Measurements from ENCODE around the gene MRGPRE.

Gene MRGPRE

DNA sequence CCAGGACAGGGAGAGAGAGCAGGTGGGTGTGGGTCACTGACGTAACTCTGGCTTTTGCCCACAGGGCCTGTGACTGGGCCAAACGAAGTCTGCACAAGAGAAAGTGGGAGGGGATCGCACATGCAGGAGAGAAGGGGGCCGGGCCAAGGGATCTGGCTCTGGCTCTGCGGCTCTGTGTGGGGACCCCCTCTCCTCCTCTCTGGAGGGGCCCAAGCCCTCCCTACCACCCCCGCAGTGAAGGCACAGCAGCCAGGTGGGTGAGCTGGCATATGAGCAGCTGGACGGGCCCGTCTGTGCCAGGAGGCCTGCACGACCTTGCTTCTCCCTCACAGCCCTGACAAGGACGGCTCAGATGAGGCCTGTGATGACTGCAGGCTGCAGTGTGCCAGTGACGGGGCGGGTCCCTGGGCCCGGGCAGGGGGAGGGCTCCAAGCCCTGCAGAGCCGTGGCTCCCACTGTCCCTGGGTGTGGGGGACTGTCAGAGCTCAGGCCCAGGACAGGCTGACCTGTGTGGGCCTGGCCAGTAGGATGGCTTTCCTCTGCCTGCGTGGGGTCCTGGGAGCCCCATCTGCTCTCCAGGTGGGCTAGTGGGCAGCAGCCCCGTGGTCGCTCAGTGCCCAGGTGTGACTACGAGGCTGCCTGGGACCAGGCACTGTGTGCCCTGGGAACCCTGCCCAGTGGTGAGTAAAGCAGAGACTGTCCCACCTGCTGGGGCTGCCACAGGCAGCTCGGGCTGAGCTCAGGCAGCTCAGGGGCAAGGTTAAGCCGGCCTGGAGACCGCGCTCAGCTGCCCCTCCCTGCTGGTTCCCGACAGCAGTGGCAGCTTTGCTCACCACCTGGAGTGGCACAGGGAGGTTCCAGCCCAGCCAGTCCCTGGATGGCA lies 35.8 kb downstream of the MRGPRE start:
- no peak for DNase-seq

GRCh38 chr11:3195251-3196160 lies 36.7 kb downstream of the MRGPRE start:
- DNase-seq, result no peak

GRCh38 chr11:3194016-3194816 lies 38.0 kb downstream of the MRGPRE start:
- no peak for DNase-seq

GRCh38 chr11:3193373-3194015 lies 38.7 kb downstream of the MRGPRE start:
- DNase-seq, result no peak

DNA sequence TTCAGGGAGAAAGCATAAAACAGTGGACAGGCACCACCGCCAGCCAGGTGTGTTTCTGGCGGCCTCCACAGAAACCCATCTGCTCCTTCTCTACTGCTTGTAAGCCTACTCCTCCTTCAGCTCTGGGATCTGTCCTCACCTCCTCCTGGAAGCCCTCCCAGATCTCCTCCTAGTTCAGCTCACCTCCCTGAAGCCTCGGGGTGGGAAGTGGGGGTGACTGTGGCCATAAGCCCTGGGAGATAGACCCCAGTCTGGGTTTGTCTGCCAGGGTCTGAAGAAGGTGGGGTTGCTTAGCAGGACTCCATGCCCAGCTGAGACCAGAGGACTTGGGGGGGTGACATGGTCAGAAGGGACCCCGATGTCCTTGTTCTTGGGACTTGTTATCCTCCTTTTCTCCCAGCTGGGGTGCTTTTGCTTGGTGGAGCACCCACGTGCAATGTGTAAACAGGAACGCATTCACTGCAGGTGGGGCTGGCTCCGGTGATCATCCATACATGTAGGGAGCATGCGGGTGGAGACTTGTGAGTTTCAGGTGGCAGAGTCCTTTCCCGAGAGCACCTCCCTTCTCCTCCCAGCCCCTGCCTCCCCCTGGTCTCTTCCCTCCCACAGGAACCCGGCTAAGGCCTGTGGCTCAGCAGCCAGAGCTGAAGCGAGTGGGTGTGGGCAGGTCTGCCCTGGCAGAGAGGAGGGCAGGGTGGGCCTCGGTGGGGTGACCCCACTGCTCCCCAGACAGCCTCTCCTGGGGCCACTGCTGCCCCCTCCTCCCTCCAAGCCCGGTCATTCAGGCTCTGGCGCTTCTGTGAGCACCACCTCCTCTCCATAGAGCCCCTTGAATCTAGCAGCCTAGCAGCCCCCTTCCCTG lies 39.5 kb downstream of the MRGPRE start:
- DNase-seq, result no peak

DNA sequence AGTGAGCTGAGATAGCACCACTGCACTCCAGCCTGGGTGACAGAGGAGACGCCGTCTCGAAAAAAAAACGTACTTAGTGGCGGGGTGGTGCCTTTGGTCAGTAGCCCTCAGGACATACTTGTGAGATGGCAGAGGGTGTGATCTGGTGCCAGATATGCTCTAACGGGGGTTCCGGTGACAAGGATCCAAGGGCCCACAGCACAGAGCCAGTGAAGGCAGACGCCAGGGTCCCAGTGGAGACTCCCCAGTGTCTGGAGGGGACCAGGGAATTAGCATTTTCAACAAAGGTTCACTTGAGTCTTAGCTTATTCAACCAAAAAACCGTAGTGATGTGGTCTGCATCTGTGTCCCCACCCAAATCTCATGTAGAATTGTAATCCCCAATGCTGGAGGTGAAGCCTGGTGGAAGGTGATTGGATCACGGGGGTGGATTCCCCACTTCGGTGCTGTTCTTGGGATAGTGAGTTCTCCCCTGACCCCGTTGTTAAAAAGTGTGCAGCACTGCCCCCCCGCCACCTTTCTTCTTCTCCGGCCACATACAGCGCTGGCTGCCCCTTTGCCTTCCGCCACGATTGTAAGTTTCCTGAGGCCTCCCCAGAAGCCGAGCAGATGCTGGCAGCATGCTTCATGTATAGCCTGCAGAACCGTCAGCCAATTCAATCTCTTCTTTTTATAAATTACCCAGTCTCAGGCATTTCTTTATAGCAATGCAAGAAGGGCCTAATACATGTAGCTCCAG lies 40.5 kb downstream of the MRGPRE start:
- no peak for DNase-seq

GRCh38 chr11:3190600-3190999 lies 41.6 kb downstream of the MRGPRE start:
- DNase-seq, result no peak

GRCh38 chr11:3189886-3190583 lies 42.2 kb downstream of the MRGPRE start:
- no peak for DNase-seq

DNA sequence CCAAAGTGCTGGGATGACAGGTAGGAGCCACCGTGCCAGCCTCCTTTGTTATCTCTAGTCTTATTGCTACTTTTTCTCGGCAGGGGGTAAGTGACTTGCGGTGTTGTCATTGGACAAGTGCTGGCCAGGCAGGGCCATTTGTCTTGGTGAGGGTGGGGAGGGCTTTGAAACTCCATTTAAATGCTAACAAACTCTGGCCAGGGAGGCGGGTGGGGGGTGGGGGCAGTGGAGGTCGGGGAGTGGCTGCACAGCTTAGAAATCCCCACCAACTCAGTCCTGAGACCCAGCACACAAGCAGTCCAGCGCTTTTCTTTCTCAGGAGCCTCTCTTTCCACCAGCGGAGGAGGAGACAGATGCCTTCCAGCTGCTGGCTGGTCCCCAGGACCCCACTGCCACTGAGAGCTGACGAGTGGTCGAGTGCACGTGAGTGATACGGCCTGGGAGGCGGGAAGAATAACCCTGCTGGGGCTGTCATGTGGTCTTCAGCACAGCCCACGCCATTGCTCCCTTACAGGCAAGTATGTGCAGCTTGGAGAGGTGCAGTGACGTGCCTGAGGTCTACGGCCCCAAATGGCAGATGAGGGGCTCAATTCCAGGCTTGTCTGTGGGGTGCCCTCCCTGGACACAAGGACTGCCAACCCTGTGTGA lies 42.9 kb downstream of the MRGPRE start:
- DNase-seq, result no peak

- DNase-seq, result no peak
Measured at GRCh38 chr11:3188496-3189195, 43.6 kb downstream of the MRGPRE start.

DNA sequence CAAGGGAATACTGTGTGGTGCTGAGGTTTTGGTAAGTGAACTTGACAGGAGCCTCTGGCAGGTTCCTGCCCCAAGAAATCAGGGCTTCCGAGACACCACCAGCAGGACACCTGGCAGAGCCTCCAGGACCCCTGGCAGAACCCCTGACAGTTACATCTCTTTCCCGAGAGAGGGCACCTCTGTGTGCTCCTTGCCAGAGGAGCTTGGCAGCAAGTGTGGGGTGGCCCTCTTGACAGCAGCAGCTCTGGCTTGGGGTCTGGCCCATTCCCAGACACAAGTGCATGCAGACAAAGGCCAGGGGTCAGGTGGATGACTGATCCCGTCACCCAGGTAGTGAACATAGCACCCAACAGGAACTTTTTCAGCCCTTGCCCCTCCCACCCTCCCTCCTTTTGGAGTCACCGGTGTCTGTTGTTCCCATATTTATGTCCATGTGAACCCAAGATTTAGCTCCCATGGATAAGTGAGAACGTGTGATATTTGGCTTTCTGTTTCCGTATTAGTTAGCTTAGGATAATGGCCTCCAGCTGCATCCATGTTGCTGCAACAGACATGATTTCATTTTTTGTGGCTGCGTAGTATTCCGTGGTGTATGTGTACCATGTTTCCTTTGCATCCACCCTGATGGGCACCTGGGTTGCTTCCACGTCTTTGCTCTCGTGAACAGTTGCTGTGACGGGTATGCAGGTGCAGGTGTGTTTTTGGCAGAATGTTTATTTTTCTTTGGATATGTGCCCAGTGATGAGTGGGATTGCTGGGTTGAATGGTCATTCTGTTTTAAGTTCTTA lies 45.9 kb downstream of the MRGPRE start:
- DNase-seq, result no peak

GRCh38 chr11:3184732-3185347 lies 47.4 kb downstream of the MRGPRE start:
- no peak for DNase-seq

DNA sequence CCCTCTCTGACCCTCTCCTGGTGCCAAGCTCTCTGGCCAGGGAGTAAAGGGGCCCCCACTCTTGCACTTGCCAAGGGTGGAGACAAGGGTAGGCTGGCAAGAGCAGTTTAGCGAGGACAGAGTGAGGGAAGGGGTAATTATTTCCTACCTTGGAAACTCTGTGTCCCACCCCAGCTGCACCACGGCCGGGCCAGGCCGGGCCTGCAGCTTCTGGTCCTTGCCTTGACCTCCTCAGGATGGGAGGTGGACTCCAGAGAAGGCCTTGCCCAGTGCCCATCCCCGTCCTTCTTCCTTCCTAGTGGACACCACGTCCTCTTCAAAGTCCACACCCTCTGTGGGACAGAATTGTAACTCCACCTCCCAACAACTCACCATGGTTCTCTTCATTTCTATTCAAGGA lies 48.7 kb downstream of the MRGPRE start:
- no peak for DNase-seq

GRCh38 chr11:3182462-3182852 lies 49.8 kb downstream of the MRGPRE start:
- no peak for DNase-seq

DNA sequence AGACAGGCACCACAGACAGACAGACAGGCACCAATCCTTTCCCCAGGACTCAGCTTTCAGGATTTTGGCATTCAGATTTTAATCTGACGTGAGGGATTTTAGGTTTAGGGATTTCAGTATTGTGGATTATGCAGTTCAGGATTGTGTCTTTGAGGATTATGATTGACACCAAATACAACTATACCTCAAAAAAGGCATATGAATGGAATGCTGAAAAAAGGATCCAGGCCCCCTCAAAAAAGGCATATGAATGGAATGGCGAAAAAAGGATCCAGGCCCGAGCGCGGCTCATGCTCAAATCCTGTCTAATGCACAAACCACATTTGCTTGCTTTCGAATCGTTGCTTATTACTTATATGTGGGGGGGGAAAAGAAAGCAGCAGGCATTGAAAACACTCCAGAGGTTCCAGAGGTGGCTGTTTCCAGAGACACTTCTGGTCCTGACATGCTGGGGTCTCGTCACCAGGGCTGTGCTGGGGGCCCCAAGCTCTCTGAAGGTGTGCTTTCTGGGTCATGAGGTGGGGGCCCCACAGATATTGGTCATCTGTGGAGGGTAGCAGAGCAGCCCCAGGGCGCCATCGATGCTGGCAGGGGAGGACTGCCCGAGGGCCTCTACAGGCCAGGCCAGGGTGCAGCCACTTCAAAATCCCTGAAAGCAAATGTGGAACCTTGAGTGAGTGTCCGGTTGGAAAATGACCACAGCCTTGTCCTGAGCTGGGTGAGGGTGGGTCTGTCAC lies 50.3 kb downstream of the MRGPRE start:
- DNase-seq, result no peak

DNA sequence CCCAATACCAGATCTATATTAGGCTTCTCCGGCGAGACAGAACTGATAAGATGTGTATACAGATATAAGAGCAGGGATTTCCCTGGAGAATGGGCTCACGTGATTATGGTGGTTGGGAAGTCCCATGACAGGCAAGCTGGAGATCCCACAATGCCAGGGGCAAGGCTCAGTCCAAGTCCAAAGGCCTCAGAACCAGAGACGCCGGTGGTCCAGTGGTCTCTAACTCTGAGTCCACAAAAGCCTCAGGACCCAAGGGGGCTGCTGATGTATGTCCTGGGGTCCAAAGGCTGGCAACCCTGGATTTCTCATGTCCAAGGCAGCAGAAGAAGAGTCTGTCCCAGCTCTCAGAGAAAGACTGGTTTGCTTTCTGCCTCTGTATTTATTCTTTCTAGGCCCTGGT lies 51.3 kb downstream of the MRGPRE start:
- no peak for DNase-seq

GRCh38 chr11:3178349-3178748 lies 53.9 kb downstream of the MRGPRE start:
- no peak for DNase-seq
